Loucy (cell line): ENCODE measurements around the gene IP6K2.

Experiments
- CTCF ChIP-seq: fragments of 200-600 bp; sonication (generic); conservative IDR thresholded peaks from 2 replicates; pipeline ENCODE4 v1.5.1; 2014; ENCODE audit warnings: mild to moderate bottlenecking, antibody characterized with exemption, low read length
- EZH2phosphoT487 ChIP-seq: fragments of 200-600 bp; IDR thresholded peaks from 2 replicates; pipeline ENCODE4 v1.6.1; 2018; ENCODE audit warnings: antibody characterized with exemption, mild to moderate bottlenecking, moderate library complexity, borderline replicate concordance

DNA sequence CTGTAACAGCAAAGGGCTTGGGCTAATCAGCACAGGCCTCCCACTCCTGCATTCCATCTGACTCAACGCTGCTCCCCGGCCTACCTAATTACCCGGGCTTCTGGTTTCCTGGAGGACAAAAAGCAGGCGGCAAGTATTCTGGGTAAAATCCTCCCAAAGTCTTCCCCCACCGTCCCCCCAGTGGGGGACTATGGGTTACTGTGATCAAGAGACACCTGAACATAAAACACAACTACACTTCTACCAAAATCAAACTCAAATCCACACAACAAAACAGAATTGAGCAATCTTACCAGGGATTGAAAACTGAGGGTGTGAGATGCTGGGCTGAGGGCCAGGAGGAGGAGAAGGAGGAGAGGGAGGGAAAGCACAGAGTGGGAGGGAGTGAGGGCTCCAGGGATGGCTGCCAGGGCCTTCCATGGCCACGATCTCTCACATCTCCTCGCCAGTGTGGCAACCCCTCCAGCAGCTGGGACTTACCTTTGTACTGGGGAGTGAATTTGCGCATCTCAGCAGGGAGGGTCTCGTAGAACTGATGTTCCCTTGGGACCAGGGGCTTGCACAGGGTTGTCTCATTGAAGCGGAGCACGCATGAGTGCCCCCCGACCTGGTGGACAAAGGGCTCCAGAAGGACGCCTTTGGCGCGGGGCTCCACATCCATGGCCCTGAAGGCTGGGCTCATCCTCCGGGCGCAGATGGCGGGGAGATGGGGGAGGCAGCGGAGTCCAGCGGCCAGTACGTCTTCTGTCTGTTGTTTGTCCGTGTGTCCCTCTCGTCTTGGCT is 22.2 kb downstream of the IP6K2 start:
- TF ChIP-seq EZH2phosphoT487 (no peak), CTCF (no peak)
